ENCODE measurements around the gene VEZT.

DNA sequence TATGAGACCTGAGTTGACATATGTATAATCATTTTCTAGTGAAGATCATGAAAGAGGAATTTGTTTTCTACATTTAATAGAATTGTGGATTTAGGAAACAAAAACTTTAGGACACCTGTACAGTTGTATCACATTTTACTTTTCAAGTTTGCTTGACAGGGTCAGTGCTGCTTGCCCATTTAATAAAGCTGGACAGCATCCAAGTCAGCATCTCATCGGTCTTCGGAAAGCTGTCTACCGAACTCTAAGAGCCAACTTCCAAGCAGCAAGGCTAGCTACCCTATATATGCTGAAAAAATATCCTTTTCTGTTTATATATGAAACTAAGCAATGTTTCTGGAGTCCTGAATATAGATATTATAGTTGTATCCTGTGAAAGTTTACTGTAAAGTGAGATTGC lies 52.3 kb downstream of the VEZT start:
- TF ChIP-seq CTCF (IDR thresholded peaks at IDR 0.05; ENCODE audit: low read depth, low read length) (no peak), MAX (IDR thresholded peaks at IDR 0.05; ENCODE audit: low read depth, low read length) (no peak)

All from NB4 (cell line).